GM19025 (cell line): ENCODE data around the gene C10orf71.

Source experiments
- ATAC-seq: cut with Tn5 transposase; IDR thresholded peaks from one replicate; pipeline ENCODE4 v1.9.1; 2021; ENCODE audit warnings: mild to moderate bottlenecking, low read depth, moderate library complexity; ENCODE audit not compliant: unreplicated experiment

C10orf71 gene

GRCh38 chr10:49368256-49368655 lies 69.3 kb downstream of the C10orf71 start:
- no peak for ATAC-seq

GRCh38 chr10:49369216-49370162 lies 70.5 kb downstream of the C10orf71 start:
- no peak for ATAC-seq

- ATAC-seq: no peak
Measured at GRCh38 chr10:49370326-49371100, 71.5 kb downstream of the C10orf71 start.

DNA sequence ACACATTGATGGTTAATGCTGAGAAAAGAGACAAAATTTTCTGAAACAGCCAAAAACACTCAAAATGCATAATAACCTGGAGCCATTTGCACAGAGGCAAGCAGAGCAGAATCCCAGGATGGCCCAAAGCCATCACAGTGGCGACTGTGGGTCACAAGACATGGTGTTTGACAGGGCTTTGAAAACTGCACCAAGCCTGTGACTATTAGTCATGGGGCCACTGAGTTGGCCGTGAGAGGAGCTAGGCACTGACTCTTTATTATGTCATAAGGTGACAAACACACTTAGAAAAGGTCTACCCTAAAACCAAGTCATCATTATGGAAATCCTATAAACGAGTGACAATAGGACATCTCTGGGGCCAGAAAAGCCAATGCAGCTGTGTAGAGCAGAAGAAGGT lies 73.0 kb downstream of the C10orf71 start:
- ATAC-seq: no peak

DNA sequence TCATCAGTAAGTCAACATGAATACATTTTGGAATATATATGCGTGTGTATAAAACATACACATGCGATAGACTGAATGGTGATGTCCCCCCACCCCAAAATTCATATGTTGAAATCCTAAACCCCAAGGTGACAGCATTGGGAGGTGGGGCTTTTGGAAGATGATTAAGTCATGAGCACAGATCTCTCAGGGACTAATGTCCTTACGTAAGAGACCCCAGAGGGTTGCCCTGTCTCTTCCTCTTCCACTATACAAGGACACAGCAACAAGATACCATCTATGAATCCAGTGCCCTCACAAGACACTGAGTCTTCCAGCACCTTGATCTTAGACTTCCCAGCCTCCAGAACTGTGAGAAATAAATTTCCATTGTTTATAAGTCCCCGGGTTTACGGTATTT lies 74.4 kb downstream of the C10orf71 start:
- no peak for ATAC-seq

DNA sequence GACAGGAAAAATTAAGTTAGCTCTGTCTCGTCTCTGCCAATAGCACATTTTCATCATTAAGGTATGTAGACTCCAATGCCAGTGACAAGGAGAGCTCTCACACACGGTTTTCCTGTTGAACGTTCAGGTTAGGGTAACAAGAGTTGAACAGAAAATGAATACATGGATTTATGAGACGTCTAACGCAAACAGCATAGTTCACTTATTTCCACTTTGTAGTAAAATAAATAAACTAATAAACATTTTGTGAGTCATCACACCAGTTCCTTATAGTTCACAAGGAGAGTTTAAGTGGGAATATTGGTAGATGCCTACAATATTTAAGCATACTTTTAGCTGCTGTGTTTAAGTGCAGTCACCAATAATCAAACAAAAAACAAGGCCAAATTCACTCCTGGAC lies 75.8 kb downstream of the C10orf71 start:
- ATAC-seq: no peak

DNA sequence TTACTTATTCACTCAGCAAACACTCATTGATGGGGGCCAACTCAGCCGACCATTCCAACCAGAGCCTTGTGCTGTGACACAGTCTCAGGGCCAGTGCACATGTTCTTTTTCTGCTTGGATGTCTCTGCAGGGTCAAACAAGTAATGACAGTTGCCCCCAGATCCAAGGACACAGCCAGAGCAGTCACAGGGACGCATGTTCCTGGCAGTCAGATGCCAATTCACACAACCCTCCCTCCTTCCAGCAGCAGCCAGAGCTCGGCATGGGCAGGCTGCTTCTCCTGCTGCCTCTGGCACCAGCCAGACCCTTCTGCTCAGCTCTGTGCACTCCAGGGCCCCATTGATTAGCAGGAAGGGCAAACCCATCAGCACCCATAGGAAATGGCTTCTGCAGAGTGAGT lies 76.6 kb downstream of the C10orf71 start:
- no peak for ATAC-seq
